Posterior vena cava (tissue), 2 donors: ENCODE data around the gene ARL4A. TPM values are rescaled to one million over a fixed set of nuclear protein-coding genes. Genes with fewer than 3 reads are reported as not detected.
"Not testable (repeated sequence)": the region's sequence is repeated elsewhere in the genome, so short reads cannot be mapped to it uniquely, and the experiment has no call there.

Source experiments
- DNase-seq: peaks from one replicate; pipeline ENCODE4 v3.0.0-alpha.2; 2020; ENCODE audit warnings: low spot score
- intact Hi-C, 2 donors: fragments of 100-400 bp; cut with DNase I; formaldehyde crosslinking; loops; one replicate each; pipeline versions ENCODE4 v1.14.1 to v1.14.2; 2022 to 2023
- long read RNA-seq, 2 donors: library from polyadenylated mRNA; unstranded; transcript quantifications; one replicate each; pipeline ENCODE4 v2.0.0, GENCODE V29; 2020 to 2021
- total RNA-seq, 2 donors: library from RNA; stranded (reverse); fragmentation: NEBNext Ultra II Directional; extraction: Animal tissue kit (Norgen Biotek cat#: 25700); gene quantifications; one replicate each; pipeline ENCODE4 v1.2.1, GENCODE V29; 2021
- donor health status: DM: yes; HTN: yes; CAD: no.
- donor health status: DM: yes; HTN: yes; CAD: no.

ARL4A gene, protein sequence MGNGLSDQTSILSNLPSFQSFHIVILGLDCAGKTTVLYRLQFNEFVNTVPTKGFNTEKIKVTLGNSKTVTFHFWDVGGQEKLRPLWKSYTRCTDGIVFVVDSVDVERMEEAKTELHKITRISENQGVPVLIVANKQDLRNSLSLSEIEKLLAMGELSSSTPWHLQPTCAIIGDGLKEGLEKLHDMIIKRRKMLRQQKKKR
- total RNA-seq: 10 to 100 TPM; 23.9 TPM
- long read RNA-seq, donor 1, partial matches to known transcripts: 0 of 8 reads
- long read RNA-seq, donor 1, other reads (novel, unspliced or antisense): 1 of 8 reads
- long read RNA-seq, donor 2, transcript ARL4A-201 (2 exons, 1,147 nt): major isoform, 17 of 23 reads
- long read RNA-seq, donor 2, transcript ARL4A-204 (2 exons, 1,144 nt): minor isoform, 5 of 23 reads
- long read RNA-seq, donor 2, partial matches to known transcripts: 0 of 23 reads
- long read RNA-seq, donor 2, other reads (novel, unspliced or antisense): 0 of 23 reads

DNA sequence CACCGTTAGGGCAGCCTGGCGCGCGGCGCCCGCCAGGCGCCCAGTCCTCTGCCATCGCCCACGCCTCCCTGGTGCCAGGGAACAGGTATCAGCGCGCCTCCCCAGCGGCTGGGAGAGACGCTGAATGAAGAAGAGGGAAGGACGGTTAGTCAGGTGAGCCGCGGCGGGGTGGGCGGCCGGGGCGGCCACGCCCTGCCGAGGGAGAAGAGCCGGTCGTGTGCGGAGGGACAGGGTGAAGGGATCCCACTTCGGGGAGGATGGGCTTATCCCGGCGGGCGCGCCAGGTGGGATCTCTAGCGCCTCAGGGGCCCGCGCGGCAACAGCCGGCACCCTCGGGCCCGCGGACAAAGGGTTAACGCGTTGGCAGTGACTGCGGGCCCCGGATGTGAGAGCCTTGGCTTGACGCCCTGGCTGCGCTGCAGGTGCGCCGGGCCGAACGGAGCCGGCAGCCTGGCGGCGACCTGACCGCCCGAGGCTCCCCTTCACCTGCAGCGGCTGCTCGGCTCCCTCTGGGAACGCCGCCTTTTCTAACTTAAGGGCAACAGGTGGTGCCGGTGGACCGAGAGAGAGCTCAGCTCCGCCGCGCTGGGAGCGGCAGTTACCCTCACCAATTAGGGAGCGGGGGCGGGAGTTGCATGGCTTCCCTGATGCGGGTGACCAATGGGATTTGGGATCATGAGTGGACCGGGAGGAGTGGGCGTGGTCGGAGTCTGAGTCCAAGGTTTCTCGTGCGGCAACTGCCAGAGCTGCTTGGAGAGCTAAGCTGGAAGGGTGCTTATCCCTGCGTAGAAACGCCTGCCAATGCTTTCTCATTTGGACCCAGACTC, at the start of gene ARL4A:
ARL4A (plus strand) TSS at position 743 of the 827 bp plus-strand sequence. CDS start 622 bp downstream, outside the sequence.
- intact Hi-C loops: no loop called here
- DNase-seq: peak; percentile 99

DNA sequence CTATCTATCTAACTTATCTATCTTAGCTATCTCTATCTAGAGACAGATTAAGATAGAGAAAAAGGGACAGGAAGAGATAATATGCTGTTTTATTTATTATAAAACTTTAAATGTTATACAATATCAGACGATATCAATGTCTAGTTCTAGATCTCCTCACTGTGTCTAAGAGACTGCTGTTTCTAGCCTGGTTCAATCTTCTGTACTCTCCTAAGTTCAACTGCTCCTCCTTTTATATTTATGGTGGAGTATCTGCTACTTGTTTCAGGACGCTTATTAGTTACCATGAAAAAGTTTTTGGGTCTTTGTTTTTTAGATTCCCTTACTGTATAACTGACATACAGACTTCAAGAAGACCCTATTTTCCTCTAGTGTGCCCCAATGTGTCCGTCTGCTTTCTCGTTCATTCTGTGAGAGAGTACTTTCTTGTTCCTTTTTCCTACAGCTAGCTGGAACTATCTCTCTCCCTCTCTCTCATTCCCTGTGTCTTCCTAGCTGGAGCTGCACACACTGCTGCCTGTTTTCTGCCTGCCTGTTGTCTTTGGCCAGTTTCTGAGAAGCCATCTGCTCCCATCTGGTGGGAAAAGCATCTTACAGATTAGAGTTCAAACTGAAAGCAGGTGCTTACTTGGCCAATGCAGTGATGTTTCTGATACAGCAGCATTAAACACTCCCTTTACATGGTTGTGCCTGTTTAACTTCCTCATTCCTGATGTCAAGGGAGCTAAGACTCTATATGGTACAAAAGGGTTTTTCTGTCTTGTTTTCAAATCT, 49.4 kb upstream of the ARL4A start:
- intact Hi-C loops: loop anchor here (2.0 to 5.0 kb wide), 2 partner anchors 621 to 629 kb away; no protein-coding TSS in a partner anchor
- no peak for DNase-seq

DNA sequence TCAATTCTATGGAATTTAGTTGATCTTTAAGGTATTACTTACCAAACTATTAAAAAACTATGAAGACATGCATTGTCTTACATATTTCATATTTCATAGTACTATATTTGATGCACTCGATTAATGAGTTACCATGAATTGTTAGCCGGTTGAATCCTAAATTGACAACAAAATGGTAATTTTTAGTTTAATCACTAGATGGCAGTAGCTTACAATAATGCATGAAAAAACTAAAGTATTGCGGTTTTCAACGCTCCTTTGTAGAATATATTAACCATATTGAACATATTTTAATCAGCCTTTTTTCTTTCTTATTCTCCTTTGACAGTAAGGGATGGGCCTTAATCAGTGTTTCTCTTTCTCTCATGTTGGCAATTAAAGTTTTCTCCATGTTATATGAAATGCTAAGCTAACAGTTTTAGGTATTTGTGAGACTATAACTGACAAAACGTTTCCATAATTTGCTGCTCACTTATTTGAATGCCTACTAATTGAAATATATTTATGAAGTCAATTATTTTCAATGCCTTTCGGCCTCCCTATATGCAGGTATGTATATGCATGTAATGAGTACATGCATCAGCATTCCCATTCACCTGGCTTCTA, 48.5 kb upstream of the ARL4A start:
- DNase-seq: no peak
- intact Hi-C loops: loop anchor here (2.0 to 5.0 kb wide), 2 partner anchors 620 to 628 kb away; no protein-coding TSS in a partner anchor

DNA sequence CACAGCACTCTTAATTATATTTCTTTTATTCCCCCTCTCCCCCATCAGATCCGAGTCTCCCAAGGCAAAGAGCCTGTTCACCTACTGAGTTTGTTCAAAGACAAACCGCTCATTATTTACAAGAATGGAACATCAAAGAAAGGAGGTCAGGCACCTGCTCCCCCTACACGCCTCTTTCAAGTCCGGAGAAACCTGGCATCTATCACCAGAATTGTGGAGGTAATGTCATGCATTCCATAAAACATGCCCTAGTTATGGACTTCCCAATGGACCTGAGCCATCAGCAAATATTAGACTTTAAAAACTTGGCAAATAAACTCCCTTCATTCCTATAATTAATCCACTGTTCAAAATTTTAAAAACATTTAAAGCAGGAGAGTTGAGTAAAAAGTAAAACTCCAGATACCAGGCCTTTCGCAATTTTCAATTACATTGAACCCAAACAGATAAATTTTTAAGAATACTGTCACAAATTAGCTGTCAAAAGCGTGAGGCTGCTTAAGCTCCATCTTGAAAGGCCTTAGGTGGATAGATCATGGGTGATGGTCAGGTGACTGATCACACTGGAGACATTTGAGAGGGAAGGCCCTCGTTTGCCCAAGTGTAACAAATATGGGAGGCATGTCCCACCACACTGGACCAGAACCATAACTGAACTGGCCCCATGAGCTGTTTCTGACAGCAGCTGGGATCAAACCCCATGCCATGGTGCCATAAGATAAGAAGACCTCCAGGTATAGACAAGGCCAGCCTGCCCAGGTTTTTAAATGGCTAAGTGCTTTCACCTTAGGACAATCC, 46.9 kb upstream of the ARL4A start:
- no peak for DNase-seq
- intact Hi-C loops: no loop called here

DNA sequence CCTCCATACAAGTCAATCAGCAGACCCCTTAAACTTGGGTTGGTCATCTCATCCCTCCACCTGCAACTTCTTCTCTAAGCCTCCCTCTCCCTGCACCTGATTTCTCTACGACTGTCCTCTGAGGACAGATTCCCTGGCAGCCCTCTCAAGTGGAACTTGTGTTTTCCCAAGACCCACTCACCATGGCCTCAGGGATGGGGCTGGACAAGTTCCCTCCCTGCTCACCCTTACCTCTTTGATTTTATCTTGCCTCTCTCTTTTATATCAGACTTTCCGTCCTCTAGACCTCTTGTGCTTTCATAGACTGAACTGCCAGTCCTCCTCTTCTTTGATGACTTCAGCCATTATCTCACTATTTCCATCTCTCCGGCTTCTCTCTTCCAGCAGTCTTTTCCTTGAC, 46.2 kb upstream of the ARL4A start:
- intact Hi-C loops: no loop called here
- no peak for DNase-seq

DNA sequence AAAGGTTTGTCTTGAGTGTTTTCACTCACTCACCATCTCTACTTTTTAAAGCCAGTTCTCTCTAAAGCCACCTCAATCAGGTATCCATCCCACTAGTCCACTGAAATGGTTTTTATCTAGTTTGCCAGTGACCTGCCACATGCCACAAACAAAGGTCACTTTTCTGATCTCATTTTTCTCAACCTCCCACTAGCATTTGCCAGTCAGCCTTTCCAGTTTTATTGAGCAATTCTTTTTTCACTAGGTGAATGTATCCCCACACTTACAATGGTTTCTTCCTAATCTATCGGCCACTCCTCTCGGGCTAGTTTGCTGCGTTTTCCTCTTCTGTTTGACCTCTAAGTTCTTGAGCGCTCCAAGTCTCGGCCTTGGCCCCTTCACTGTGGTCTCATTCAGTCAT, 44.9 kb upstream of the ARL4A start:
- no peak for DNase-seq
- intact Hi-C loops: no loop called here

DNA sequence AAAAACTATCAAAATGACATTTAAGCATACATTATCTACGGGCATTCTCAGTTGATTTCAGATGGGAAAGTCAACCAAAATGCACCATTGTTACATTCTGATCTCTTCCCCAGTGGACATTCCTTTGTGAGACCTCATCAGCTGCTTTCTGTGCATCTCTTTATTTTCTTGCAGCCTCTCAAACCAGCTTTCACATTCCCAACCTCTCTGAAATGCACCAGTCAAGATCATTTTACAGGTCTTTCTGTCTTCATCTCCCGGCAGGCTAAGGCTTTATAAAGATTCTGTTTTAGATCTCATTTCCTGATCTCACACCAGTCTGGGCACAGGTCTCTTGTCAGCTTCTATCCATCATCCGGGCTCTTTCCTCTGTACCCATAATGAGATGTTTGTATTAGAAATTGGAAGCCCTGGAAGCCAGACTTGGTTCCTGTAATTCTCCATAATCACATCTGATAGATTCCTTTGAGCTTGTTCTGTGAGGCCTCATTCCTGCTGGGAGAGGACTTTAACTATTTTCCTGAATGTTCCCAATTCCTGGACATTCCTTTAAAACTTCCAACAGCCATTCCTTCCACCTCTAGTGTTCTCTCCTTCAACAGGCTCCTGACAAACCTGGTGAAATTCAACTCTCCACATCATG, 44.3 kb upstream of the ARL4A start:
- intact Hi-C loops: no loop called here
- no peak for DNase-seq

DNA sequence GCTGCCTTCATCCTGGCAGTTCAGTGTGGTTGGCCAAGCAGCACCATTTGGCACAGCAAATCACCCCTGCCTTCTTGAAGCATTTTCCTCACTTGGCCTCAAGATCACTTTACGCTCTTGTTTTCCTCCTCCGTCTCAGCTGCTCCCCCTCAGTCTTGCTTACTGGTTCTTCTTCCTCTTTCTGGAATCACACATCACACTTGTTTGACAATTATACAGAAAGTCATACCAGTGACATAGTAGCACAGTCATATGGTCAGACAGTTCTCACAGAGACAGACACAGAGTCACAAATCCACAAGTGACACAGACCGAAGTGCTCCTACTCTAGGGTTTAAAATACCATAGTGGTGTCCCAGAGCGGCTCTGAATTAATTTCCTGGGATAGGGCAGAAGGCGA, 43.8 kb upstream of the ARL4A start:
- DNase-seq: no peak
- intact Hi-C loops: no loop called here

DNA sequence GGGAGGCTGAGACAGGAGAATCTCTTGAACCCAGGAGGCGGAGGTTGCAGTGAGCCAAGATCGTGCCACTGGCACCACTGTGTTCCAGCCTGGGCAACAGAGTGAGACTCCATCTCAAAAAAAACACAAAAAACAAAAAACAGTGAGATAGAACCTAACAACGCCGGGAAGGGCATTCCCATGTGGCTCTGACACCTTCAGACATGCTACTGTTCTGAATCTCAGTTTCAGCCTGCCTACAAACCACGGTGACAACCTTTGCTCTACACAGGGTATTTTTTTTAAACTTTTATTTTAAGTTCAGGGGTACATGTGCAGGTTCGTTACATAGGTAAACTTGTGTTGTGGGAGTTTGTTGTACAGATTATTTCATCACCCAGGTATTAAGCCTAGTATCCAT, 42.2 kb upstream of the ARL4A start:
- DNase-seq, intact Hi-C loops: not testable (repeated sequence)

DNA sequence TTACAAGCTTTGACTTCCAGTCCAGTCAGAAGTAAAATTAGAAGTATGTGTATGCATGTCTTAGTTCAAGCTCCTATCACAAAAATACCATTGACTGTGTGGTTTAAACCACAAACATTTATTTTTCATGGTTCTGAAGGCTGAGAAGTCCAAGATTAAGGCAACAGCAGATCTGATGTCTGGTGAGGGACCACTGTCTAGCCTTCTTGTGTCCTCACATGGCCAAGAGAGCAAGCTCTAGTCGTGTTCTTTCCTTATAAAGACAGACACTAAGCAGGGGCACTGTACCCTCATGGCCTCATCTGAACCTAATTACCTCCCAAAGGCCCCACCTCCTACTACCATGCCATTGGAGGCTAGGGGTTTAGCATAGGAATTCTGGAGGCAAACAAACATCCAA, 41.3 kb upstream of the ARL4A start:
- no peak for DNase-seq
- intact Hi-C loops: no loop called here

DNA sequence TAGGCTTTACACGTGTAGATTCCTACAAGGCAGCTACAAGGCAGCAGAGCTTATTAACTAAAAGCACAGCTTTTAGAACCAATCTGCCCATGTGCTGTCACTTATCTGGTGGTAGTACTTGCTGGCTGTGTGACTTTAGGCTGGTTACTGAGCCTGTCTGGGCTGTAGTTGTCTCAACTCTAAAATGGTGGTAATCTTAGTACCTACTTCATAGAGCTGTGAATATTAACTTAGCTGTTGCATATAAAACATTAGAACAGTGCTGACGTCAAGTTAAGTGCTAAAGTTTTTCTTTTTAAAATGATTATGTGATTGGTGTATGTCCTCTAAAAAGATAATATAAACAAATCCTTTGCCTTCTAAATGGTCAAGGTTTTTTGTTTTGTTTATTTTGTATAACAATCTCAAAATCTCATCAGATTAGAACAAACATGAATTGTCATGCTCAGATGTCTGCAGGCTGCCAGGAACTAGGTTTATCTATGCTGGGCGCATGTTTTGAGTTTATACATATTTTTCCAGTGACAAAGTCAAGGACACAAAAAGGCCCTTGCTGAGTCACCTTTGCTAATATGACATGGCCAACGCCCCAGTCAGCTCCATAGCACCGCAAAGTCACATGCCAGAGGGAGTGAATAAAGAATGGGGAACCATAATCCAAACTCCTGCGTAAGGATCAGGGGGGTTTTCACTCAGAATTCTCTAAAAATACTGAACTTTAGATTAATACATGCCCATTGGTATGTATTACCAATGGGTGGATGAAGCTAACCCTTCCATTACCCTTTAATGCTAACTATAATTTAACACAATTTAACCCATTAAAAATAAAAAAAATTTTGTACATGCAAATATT, 39.8 kb upstream of the ARL4A start:
- intact Hi-C loops: no loop called here
- DNase-seq: no peak

DNA sequence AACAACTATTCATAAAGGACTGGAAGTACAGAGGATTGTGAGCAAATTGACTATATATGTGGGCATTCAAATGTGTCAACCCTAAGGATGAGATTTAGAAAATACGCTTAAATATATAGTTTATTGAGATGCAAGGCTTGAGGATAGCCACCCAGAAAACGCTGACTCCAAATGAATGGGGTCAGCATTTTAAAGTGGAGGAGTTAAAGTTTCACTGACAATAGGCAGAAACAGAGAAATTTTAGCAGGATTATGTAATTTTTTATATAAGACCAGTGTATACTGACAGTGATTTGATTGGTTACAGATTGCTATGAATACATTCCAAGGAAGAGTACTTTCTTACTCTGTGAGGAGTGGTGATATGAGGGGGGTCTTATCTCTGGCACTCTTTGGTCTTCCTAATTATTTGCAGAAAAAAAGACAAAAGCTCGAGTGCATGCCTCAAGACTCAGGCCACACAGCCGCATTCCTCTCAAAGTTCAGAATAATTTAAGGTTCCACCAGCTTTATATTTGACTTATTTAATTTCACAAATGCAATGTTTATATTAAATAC, 38.6 kb upstream of the ARL4A start:
- no peak for DNase-seq
- intact Hi-C loops: no loop called here

DNA sequence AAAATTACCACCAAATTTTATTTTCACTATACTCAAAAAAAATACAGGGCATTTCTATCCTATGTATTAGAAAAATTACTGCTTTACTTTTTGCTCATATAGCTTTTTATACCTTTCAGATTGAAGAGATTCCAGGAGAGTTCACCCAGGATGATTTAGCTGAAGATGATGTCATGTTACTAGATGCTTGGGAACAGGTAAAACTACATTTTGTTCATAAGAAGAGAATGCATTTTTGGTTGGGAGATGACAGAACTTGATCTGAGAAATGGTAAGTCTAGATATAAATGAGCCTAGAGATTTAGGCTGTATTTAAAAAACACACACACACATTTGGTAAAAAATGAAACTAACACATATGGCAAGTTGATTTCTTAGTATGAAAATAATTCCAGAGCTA, 38.1 kb upstream of the ARL4A start:
- no peak for DNase-seq
- intact Hi-C loops: no loop called here

DNA sequence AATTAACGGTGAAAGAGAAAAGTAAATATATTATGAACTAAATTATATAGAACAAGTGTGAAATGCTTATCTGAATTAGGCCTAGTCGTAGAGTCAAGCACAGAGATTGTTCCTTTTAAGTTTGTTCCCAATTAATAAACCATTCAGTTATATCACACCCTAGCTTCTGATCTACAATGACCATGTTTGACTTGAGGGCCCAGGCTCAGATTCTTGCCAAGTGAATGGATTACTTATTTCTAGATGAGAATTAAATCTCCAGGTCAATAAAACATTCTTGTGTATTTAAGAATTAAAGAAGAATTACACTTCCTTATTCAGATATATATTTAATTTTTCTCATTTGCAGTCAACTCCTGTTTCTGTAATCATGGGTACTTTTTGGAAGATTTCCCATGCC, 37.4 kb upstream of the ARL4A start:
- no peak for DNase-seq
- intact Hi-C loops: no loop called here

DNA sequence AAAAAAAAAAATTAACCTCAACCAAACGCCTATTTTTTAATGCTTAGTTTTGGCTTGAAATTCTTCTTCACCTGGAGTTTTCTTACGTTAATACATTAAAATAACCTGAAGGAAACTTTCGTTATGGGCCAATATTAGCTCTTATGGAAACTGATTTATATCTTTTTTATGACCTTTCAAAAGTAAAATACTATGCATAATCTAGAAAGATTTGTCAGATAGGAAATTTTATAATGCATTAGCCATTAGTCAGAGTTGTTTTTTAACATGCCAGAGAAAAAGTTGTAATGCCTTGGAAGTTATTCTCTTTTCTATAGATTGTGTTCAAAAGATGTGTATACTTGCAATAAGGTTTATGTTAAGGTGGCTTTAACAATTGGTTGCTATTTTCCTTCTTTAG, 34.3 kb upstream of the ARL4A start:
- no peak for DNase-seq
- intact Hi-C loops: no loop called here

DNA sequence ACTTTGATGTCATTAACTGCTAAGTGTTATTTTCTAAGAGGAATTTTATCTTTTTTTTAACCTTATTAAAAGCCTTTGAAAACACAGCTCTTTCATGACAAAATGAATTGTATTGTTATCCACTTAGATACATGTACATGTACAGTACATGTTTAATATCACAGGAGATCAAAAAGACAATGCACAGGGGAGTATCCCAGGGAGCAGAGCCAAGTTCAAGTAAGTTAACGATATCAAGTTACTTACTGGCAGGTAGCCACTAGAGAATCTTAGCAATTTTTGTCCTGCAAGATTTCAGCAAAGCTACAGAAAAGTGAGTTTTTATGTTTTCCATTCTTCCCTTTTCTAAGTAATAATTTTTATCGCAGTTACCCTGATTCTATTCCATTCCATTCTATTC, 33.9 kb upstream of the ARL4A start:
- DNase-seq: no peak
- intact Hi-C loops: no loop called here

DNA sequence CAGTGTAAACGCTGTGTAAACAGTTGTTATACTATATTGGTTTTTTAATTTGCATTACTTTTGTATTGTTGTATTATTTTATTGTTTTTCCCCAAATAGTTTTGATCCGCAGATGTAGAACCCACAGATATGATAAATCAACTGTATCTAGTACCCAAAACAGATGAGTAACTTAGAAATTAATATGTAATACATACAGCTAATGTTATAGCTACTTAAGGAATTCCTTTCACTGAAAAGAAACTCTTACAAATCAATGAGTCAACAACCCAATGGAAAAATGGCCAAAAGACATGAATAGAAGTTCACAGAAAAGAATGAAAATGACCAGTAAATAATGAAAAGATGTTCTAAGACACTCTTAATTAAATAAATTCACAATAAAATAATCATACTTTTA, 32.3 kb upstream of the ARL4A start:
- DNase-seq: no peak
- intact Hi-C loops: no loop called here
